ENCODE measurements around the gene GRIN2B.

Gene GRIN2B

GRCh38 chr12:13956060-13956590 lies 25.3 kb downstream of the GRIN2B start:
- no peak for DNase-seq

- no peak for DNase-seq
These were observed 29.3 kb downstream of the GRIN2B start for GRCh38 chr12:13952096-13952495.

- no peak for DNase-seq
These were observed 30.9 kb downstream of the GRIN2B start for GRCh38 chr12:13950502-13950901.

- no peak for DNase-seq
These were observed 32.8 kb downstream of the GRIN2B start for GRCh38 chr12:13948621-13949020.

- DNase-seq, result no peak
These were observed 34.0 kb downstream of the GRIN2B start for GRCh38 chr12:13947276-13947946.

GRCh38 chr12:13945641-13946040 lies 35.8 kb downstream of the GRIN2B start:
- no peak for DNase-seq

- no peak for DNase-seq
These were observed 36.2 kb downstream of the GRIN2B start for GRCh38 chr12:13945236-13945635.

- no peak for DNase-seq
These were observed 38.6 kb downstream of the GRIN2B start for GRCh38 chr12:13942826-13943225.

- peak; percentile 31 for DNase-seq
These were observed 39.8 kb downstream of the GRIN2B start for GRCh38 chr12:13941258-13942249.

GRCh38 chr12:13940335-13940865 lies 41.0 kb downstream of the GRIN2B start:
- no peak for DNase-seq

GRCh38 chr12:13937735-13938134 lies 43.7 kb downstream of the GRIN2B start:
- no peak for DNase-seq

GRCh38 chr12:13935169-13935568 lies 46.2 kb downstream of the GRIN2B start:
- DNase-seq, result no peak

All from activated CD4-positive, alpha-beta T cell treated with anti-CD3 and anti-CD28 coated beads for 48 hours (primary cell).